Transverse colon (tissue), 4 donors: Measurements from ENCODE around the gene TNFSF15. TPM values are rescaled to one million over a fixed set of nuclear protein-coding genes. Genes with fewer than 3 reads are reported as not detected.

Experiments used
- DNase-seq: peaks from one replicate; pipeline ENCODE4 v3.0.0-alpha.2; 2019
- H3K27ac ChIP-seq, 4 donors: fragments of 200-600 bp; sonication (generic); 2 replicates each; pipeline ENCODE4 v1.5.1; 2016 to 2018; ENCODE audit warnings: inconsistent platforms in 4 of 4
- H3K27me3 ChIP-seq: fragments of 200-600 bp; sonication (generic); 2 replicates; pipeline ENCODE4 v1.5.1; 2017; ENCODE audit warnings: inconsistent platforms
- H3K36me3 ChIP-seq, 4 donors: fragments of 200-600 bp; sonication (generic); 2 replicates each; pipeline ENCODE4 v1.5.1; 2017 to 2019; ENCODE audit warnings: inconsistent platforms in 4 of 4
- H3K4me1 ChIP-seq, 4 donors: fragments of 200-600 bp; sonication (generic); 2 replicates each; pipeline ENCODE4 v1.5.1; 2017 to 2020; ENCODE audit warnings: inconsistent platforms in 4 of 4
- H3K4me3 ChIP-seq, 4 donors: fragments of 200-600 bp; sonication (generic); 1 replicate in 1 of 4; 2 replicates in 3 of 4; pipeline versions ENCODE4 v1.5.1 to v1.6.1; 2017 to 2019; ENCODE audit warnings: inconsistent platforms in 4 of 4
- H3K9me3 ChIP-seq, 2 donors: fragments of 200-600 bp; sonication (generic); 2 replicates each; pipeline ENCODE4 v1.5.1; 2017 to 2019; ENCODE audit warnings: inconsistent platforms in 2 of 2
- EP300 ChIP-seq: sonication (generic); formaldehyde crosslinking; IDR thresholded peaks from one replicate; pipeline ENCODE4 v1.6.1; 2017; ENCODE audit warnings: antibody characterized with exemption, low read depth
- POLR2A ChIP-seq: fragments of 450-650 bp; IDR thresholded peaks from one replicate; pipeline ENCODE4 v1.6.1; 2016; ENCODE audit warnings: antibody characterized with exemption, mild to moderate bottlenecking, moderate library complexity
- POLR2AphosphoS5 ChIP-seq, 3 donors: sonication (generic); formaldehyde crosslinking; IDR thresholded peaks; one replicate each; pipeline ENCODE4 v1.6.1; 2016; ENCODE audit warnings: antibody characterized with exemption in 3 of 3
- WGBS, 2 donors: methylation state at CpG; one replicate each; pipeline ENCODE4 v1.1.5; 2018; ENCODE audit warnings: low coverage in 1 of 2; 5-methylcytosine and 5-hydroxymethylcytosine counted together
- in situ Hi-C, 4 donors: fragments of 200-750 bp; cut with MboI; loops; one replicate each; pipeline versions ENCODE4 v1.15.0 to v1.15.1; 2017; ENCODE audit warnings: low sequenced_read_pairs in 3 of 4, low pct_ligation_motif_present in 1 of 4, low pct_unique_long_range_greater_than_20kb in 1 of 4
- intact Hi-C: fragments of 100-400 bp; cut with DNase I; formaldehyde crosslinking; loops from one replicate; pipeline ENCODE4 v1.15.1; 2023; ENCODE audit warnings: low total_unique reads
- total RNA-seq, 4 donors: library from RNA; depleted of rRNA; stranded (reverse); fragments of >200 nt; gene quantifications; one replicate each; pipeline ENCODE4 v1.1.0, GENCODE V29; 2016
- TF ChIP-seq, protein P1 (sequence below), 5 experiments: fragments of 200-600 bp in 3 of 5; fragments of 450-650 bp in 2 of 5; sonication (generic) in 3 of 5; IDR thresholded peaks; 1 replicate in 2 of 5; 2 replicates in 3 of 5; pipeline ENCODE4 v1.5.1; 2016 to 2017; ENCODE audit warnings: antibody characterized with exemption in 5 of 5, inconsistent platforms in 3 of 5, mild to moderate bottlenecking in 2 of 5, moderate library complexity in 1 of 5

The TNFSF15 gene
- total RNA-seq, 4 donors from 2014 or later, result 0.37 to 2.0 (median 1.9) TPM

DNA sequence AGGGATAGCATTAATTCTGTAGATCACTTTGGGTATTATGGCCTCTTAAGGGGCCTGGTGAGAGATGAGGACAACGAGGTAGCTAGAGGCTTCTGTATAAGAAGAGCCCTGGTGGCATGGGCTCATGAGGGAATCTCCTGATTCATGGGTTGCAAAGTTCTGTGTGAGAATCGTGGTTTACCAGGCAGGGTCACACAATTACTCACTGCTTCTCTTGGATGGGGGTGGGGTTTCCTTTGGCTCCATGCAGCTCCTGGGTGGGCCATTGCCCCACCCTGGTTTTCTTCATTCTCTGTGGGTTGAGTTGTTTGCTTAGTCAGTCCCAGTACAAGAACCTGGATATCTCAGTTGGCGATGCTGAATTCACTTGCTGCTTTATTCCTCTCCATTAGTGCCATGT is 30.9 kb upstream of the TNFSF15 start:
- 80 to 89% methylated on average over 2 to 3 of the region's 3 CpGs for WGBS, 2 donors
- intact Hi-C loops, result loop anchor here (1.0 kb wide), 1 partner anchor 12 kb away; no protein-coding TSS in a partner anchor

DNA sequence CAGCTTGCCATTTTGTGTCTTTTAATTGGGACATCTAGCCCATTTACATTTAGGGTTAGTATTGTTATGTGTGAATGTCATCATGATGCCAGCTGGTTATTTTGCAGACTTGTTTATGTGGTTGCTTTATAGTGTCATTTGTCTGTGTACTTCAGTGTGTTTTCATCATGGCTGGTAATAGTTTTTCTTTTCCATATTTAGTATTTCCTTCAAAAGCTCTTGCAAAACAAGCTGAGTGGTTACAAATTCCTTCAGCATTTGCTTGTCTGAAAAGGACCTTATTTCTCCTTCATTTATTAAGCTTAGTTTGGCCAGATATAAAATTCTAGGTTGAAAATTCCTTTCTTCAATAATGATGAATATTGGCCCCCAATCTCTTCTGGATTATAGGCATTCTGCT is 28.5 kb upstream of the TNFSF15 start:
- in situ Hi-C loops (no loop called here), intact Hi-C loops (no loop called here)
- H3K9me3 ChIP-seq, result no peaks in the 10 kb centered on the region
- no peaks in the 10 kb centered on the region for H3K36me3 ChIP-seq
- H3K4me3 ChIP-seq, result no peak overlapping the region
- no peaks in the 10 kb centered on the region for H3K27me3 ChIP-seq
- TF ChIP-seq, protein P1, sequence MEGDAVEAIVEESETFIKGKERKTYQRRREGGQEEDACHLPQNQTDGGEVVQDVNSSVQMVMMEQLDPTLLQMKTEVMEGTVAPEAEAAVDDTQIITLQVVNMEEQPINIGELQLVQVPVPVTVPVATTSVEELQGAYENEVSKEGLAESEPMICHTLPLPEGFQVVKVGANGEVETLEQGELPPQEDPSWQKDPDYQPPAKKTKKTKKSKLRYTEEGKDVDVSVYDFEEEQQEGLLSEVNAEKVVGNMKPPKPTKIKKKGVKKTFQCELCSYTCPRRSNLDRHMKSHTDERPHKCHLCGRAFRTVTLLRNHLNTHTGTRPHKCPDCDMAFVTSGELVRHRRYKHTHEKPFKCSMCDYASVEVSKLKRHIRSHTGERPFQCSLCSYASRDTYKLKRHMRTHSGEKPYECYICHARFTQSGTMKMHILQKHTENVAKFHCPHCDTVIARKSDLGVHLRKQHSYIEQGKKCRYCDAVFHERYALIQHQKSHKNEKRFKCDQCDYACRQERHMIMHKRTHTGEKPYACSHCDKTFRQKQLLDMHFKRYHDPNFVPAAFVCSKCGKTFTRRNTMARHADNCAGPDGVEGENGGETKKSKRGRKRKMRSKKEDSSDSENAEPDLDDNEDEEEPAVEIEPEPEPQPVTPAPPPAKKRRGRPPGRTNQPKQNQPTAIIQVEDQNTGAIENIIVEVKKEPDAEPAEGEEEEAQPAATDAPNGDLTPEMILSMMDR (IDR thresholded peaks at IDR 0.05), result no peak
- no peak for TF ChIP-seq EP300
- no peaks in the 10 kb centered on the region for H3K4me1 ChIP-seq
- DNase-seq, result no peak
- no peak overlapping the region for H3K27ac ChIP-seq

More for the DNA sequence above, 30.9 kb upstream of the TNFSF15 start:
- Histone ChIP-seq H3K4me3 (no peak overlapping the region), H3K36me3 (no peaks in the 10 kb centered on the region), H3K9me3 (no peaks in the 10 kb centered on the region), H3K27ac (no peak overlapping the region), H3K27me3 (no peaks in the 10 kb centered on the region), H3K4me1 (no peaks in the 10 kb centered on the region)
- in situ Hi-C loops, result no loop called here
- TF ChIP-seq EP300, result no peak
- TF ChIP-seq POLR2AphosphoS5 (IDR thresholded peaks at IDR 0.05), result no peak
- TF ChIP-seq POLR2A, result no peak
- TF ChIP-seq, protein P1 (IDR thresholded peaks at IDR 0.05), result no peak
- DNase-seq, result no peak

DNA sequence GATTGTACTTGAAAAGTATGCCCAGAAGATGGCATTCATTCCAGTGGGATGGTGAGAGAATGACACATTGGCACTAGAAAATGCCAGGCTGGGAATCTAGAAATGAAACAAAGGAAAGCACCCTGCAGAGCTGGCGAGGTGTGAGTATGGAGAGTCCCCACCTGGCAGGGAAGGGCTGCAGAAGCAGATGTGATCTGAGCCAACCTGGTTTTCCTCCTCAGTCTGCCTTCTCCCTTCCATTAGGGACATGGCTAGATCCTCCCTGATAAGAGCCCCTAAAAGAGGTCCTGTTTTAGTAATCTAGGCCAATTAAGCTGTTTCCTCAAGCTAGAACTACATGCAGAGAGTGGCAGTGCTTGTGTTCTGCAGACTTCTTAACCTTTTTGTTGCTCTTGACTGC is 24.7 kb upstream of the TNFSF15 start:
- TF ChIP-seq EP300 (no peak), POLR2AphosphoS5 (IDR thresholded peaks at IDR 0.05) (no peak), POLR2A (no peak)
- TF ChIP-seq, protein P1 (IDR thresholded peaks at IDR 0.05), result no peak
- H3K36me3 ChIP-seq, result no peaks in the 10 kb centered on the region
- 73% methylated on average over 1 of the region's 1 CpG; no CpG with 5 or more reads in 1 of the 2 donors for WGBS, 2 donors
- in situ Hi-C loops, result no loop called here
- no peaks in the 10 kb centered on the region for H3K27me3 ChIP-seq
- intact Hi-C loops, result no loop called here
- no peaks in the 10 kb centered on the region for H3K4me1 ChIP-seq
- no peaks in the 10 kb centered on the region for H3K9me3 ChIP-seq
- H3K27ac ChIP-seq, result no peak overlapping the region
- no peak overlapping the region for H3K4me3 ChIP-seq
- no peak for DNase-seq

- WGBS, 2 donors, result 71 to 79% methylated on average over 2 to 3 of the region's 3 CpGs
- in situ Hi-C loops, result no loop called here
- no peak for DNase-seq
- H3K27ac ChIP-seq, result no peak overlapping the region
- H3K9me3 ChIP-seq, result no peaks in the 10 kb centered on the region
- no peaks in the 10 kb centered on the region for H3K36me3 ChIP-seq
- TF ChIP-seq EP300, result no peak
- TF ChIP-seq, protein P1 (IDR thresholded peaks at IDR 0.05), result no peak
- no peak for TF ChIP-seq POLR2AphosphoS5 (IDR thresholded peaks at IDR 0.05)
- TF ChIP-seq POLR2A, result no peak
- intact Hi-C loops, result no loop called here
- H3K4me1 ChIP-seq, result no peaks in the 10 kb centered on the region
- no peak overlapping the region for H3K4me3 ChIP-seq
- no peaks in the 10 kb centered on the region for H3K27me3 ChIP-seq
Measured at GRCh38 chr9:114829574-114830440, 24.0 kb upstream of the TNFSF15 start.
